Measurements from ENCODE around the gene EFEMP1.
"Not testable (repeated sequence)": the region's sequence is repeated elsewhere in the genome, so short reads cannot be mapped to it uniquely, and the experiment has no call there.

DNA sequence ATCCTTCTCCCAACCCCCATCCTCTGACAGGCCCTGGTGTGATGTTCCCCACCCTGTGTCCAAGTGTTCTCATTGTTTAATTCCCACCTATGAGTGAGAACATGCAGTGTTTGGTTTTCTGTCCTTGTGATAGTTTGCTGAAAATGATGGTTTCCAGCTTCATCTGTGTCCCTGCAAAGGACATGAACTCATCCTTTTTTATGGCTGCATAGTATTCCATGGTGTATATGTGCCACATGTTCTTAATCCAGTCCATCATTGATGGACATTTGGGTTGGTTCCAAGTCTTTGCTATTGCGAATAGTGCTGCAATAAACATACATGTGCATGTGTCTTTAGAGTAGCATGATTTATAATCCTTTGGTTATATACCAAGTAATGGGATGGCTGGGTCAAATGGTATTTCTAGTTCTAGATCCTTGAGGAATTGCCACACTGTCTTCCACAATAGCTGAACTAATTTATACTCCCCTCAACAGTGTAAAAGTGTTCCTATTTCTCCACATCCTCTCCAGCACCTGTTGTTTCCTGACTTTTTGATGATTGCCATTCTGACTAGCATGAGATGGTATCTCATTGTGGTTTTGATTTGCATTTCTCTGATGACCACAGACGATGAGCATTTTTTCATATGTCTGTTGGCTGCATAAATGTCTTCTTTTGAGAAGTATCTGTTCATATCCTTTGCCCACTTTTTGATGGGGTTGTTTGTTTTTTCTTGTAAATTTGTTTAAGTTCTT lies 91.7 kb downstream of the EFEMP1 start:
- not testable (repeated sequence) for TF ChIP-seq POLR2A (IDR thresholded peaks at IDR 0.05; ENCODE audit: borderline replicate concordance, extremely low read depth, insufficient read depth, insufficient read length); POLR2AphosphoS5 (IDR thresholded peaks at IDR 0.05; ENCODE audit: low read depth, low read length); ZFX (IDR thresholded peaks at IDR 0.05); EZH2 (IDR thresholded peaks at IDR 0.05); CEBPB (IDR thresholded peaks at IDR 0.05; ENCODE audit: low read depth); CBX3 (IDR thresholded peaks at IDR 0.05; ENCODE audit: low read depth)
- TF ChIP-seq, protein P1, sequence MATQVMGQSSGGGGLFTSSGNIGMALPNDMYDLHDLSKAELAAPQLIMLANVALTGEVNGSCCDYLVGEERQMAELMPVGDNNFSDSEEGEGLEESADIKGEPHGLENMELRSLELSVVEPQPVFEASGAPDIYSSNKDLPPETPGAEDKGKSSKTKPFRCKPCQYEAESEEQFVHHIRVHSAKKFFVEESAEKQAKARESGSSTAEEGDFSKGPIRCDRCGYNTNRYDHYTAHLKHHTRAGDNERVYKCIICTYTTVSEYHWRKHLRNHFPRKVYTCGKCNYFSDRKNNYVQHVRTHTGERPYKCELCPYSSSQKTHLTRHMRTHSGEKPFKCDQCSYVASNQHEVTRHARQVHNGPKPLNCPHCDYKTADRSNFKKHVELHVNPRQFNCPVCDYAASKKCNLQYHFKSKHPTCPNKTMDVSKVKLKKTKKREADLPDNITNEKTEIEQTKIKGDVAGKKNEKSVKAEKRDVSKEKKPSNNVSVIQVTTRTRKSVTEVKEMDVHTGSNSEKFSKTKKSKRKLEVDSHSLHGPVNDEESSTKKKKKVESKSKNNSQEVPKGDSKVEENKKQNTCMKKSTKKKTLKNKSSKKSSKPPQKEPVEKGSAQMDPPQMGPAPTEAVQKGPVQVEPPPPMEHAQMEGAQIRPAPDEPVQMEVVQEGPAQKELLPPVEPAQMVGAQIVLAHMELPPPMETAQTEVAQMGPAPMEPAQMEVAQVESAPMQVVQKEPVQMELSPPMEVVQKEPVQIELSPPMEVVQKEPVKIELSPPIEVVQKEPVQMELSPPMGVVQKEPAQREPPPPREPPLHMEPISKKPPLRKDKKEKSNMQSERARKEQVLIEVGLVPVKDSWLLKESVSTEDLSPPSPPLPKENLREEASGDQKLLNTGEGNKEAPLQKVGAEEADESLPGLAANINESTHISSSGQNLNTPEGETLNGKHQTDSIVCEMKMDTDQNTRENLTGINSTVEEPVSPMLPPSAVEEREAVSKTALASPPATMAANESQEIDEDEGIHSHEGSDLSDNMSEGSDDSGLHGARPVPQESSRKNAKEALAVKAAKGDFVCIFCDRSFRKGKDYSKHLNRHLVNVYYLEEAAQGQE (IDR thresholded peaks at IDR 0.05; ENCODE audit: low read depth), result not testable (repeated sequence)
- TF ChIP-seq, protein P2, sequence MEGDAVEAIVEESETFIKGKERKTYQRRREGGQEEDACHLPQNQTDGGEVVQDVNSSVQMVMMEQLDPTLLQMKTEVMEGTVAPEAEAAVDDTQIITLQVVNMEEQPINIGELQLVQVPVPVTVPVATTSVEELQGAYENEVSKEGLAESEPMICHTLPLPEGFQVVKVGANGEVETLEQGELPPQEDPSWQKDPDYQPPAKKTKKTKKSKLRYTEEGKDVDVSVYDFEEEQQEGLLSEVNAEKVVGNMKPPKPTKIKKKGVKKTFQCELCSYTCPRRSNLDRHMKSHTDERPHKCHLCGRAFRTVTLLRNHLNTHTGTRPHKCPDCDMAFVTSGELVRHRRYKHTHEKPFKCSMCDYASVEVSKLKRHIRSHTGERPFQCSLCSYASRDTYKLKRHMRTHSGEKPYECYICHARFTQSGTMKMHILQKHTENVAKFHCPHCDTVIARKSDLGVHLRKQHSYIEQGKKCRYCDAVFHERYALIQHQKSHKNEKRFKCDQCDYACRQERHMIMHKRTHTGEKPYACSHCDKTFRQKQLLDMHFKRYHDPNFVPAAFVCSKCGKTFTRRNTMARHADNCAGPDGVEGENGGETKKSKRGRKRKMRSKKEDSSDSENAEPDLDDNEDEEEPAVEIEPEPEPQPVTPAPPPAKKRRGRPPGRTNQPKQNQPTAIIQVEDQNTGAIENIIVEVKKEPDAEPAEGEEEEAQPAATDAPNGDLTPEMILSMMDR (IDR thresholded peaks at IDR 0.05 in 2 of 3, conservative IDR thresholded peaks at IDR 0.05 in 1 of 3; ENCODE audit: borderline replicate concordance in 1 of 3, insufficient read depth in 1 of 3, low read depth in 2 of 3, low read length in 2 of 3), result not testable (repeated sequence)
- TF ChIP-seq, protein P3, sequence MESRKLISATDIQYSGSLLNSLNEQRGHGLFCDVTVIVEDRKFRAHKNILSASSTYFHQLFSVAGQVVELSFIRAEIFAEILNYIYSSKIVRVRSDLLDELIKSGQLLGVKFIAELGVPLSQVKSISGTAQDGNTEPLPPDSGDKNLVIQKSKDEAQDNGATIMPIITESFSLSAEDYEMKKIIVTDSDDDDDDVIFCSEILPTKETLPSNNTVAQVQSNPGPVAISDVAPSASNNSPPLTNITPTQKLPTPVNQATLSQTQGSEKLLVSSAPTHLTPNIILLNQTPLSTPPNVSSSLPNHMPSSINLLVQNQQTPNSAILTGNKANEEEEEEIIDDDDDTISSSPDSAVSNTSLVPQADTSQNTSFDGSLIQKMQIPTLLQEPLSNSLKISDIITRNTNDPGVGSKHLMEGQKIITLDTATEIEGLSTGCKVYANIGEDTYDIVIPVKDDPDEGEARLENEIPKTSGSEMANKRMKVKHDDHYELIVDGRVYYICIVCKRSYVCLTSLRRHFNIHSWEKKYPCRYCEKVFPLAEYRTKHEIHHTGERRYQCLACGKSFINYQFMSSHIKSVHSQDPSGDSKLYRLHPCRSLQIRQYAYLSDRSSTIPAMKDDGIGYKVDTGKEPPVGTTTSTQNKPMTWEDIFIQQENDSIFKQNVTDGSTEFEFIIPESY (IDR thresholded peaks at IDR 0.05; ENCODE audit: extremely low read depth, insufficient replicate concordance, low read length), result not testable (repeated sequence)
